ENCODE data around the gene ZNF469. TPM values are rescaled to one million over a fixed set of nuclear protein-coding genes. Genes with fewer than 3 reads are reported as not detected.

ZNF469 gene
- total and polyA plus RNA-seq, 2 of the 13 experiments (the other 11 are each of a cell fraction or from before 2014, with no cell fraction given) = not detected

DNA sequence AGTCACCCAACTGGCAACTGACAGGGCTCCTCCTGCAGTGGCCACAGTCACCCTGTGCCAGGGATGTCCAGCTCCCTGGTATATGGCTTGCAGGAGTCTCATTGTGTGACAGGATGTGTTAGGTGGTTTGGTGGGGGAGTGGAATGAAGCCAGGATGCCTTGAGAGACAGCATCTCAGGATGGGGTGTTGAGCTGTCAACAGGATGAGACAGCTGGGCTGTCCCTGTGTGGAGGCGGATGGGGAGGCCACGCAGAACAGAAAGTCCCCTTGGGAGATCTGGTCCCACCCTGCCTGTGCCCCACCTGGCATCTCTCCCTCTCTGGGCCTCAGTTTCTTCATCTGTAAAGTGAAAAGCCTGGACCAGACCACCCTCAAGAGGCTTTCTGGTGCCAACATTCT lies 9.5 kb upstream of the ZNF469 start:
- POLR2A ChIA-PET = no interaction called here
- BruUV-seq (replicated peaks) = no TSS peak
- H3K36me3 ChIP-seq (replicated peaks in 1 of 2; ENCODE audit: control insufficient read depth in 1 of 2, insufficient read depth in 2 of 2, low read length in 2 of 2) = no peaks in the 10 kb centered on the region
- ATAC-seq = no peak
- H3K4me2 ChIP-seq (ENCODE audit: low read depth, low read length) = no peak overlapping the region
- H3K4me1 ChIP-seq (ENCODE audit: insufficient read depth, low read length) = no peaks in the 10 kb centered on the region
- no peaks in the 10 kb centered on the region for H3K79me2 ChIP-seq (ENCODE audit: insufficient read depth, low read length)
- CTCF ChIA-PET (ENCODE audit: low intra/inter-chr PET ratio, low total read pairs) = no interaction called here
- intact Hi-C loops (cut with micrococcal nuclease; ENCODE audit: unreplicated experiment) (no loop called here), in situ Hi-C loops (cut with HindIII; ENCODE audit: extremely low pct_ligation_motif_present, low pct_unique_long_range_greater_than_20kb) (no loop called here)
- 52% methylated on average over 2 of the region's 2 CpGs for WGBS (ENCODE audit: low lambda C conversion rate)
- peaks cover 14% of the 10 kb centered on the region for H3K9me3 ChIP-seq (ENCODE audit: low read length)
- no peak for TF ChIP-seq ZNF276 (CRISPR knock-in tag; IDR thresholded peaks at IDR 0.05; ENCODE audit: low read depth)
- TF ChIP-seq NR2C2 (CRISPR knock-in tag; IDR thresholded peaks at IDR 0.05; ENCODE audit: borderline replicate concordance) = no peak
- no peak for TF ChIP-seq ZHX2 (IDR thresholded peaks at IDR 0.05; ENCODE audit: low read depth)
- no peak for TF ChIP-seq ZHX2 (CRISPR knock-in tag; IDR thresholded peaks at IDR 0.05; ENCODE audit: borderline replicate concordance)
- no peak for TF ChIP-seq ZBTB20 (CRISPR knock-in tag; IDR thresholded peaks at IDR 0.05; ENCODE audit: borderline replicate concordance, low read depth)
- TF ChIP-seq ZNF251 (CRISPR knock-in tag; IDR thresholded peaks at IDR 0.05) = no peak
- no peak for TF ChIP-seq REXO4 (CRISPR knock-in tag; IDR thresholded peaks at IDR 0.05; ENCODE audit: borderline replicate concordance)
- DNase-seq (ENCODE audit: low spot score) = no peak
- no peak overlapping the region for H2AFZ ChIP-seq (ENCODE audit: low read length)
- no peaks in the 10 kb centered on the region for H4K20me1 ChIP-seq (ENCODE audit: insufficient read depth, low read length)
- no peak for FAIRE-seq
- H3K9ac ChIP-seq (ENCODE audit: insufficient read depth, low read depth, low read length) = no peak overlapping the region
- no peak overlapping the region for H3K4me3 ChIP-seq (replicated peaks in 1 of 3; ENCODE audit: insufficient read depth in 1 of 3, low read depth in 2 of 3, low read length in 3 of 3)
- peaks cover 21 to 54% of the 10 kb centered on the region in 2 experiments; a peak in 4 of 5 replicates for H3K27me3 ChIP-seq (ENCODE audit: control insufficient read depth in 1 of 2, insufficient read depth in 2 of 2, low read length in 2 of 2)
- no peak overlapping the region for H3K27ac ChIP-seq (ENCODE audit: extremely low read length, insufficient read depth, low read length)
